ENCODE measurements around the gene PSME3.

Gene PSME3

DNA sequence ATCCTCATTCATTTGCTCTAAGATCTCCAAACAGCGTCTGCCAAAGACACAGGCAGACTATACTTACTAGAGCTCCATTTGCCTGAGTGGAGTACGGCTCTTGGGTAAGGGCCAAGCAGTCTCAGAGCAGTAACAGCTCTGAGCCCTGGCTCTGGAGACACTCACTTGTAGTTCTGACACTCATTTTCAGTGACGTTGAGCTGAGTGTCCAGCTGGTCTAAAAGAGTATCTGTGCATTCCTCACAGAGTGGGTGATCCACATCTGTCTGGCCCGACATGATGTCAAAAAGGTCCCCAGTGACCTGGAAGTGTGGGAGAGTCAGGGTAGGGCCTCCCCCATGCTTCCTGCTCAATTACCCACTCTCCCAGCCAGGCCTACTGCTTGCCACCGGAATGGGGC lies 14.8 kb upstream of the PSME3 start:
- DNase-seq = peak; percentile 38

DNA sequence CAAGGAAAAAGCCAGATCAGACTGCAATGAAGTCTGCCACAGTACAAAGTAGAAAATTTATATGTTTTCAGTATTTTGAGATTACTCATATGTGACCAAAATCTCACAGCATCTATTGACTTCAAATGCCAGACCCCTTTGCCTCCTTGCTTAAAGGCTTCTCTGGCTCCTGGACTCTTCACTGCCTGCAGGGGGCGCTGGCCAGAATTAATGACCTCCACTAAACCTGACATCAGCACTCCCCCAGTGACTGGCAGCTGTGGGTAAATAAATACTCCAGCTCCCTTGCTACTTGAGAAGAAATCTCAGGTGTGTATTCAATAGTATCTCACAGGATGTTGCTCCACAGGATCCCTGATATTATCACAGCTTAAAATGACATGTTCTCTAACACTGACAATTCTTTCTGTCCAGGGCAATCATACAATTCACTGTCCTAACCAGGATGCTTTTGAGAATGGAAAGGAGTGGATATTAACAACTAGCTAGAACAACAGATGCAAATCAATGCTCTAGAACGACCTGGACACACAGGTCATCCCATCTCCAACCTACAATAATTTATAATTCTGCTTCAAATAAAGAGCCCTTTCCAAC lies 13.2 kb upstream of the PSME3 start:
- peak; percentile 55 for DNase-seq

DNA sequence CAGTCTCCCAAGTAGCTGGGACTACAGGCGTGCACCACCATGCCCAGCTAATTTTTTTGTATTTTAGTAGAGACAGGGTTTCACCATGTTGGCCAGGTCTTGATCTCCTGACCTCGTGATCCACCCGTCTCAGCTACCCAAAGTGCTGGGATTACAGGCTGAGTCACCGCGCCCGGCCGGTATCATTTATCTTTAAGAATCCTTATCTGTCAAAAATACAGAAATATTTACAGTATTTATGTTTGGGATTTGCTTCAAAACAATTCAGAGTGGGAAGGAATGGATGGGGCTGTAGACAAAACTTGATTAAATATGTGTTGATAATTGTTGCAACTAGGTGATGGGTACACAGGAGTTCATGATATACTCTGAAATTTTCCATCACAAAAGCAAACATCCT lies 12.0 kb upstream of the PSME3 start:
- no peak for DNase-seq

DNA sequence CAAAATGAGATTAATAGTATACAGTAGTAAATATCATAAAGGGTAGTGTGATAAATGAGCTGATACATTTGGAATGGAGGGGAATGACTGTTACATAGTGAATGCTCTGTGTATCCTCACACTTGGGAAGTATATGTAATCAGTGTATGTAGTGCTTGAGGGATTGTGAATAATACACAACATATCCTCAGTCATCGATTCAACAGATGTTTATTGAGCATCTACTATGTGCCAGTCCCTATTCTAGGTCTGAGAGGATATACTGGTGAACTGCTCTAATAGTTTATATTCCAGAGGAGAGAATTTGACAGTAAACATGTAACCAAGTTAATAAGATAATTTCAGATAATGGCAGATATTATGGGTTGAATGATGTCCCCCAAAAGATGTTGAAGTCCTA lies 5.7 kb upstream of the PSME3 start:
- no peak for DNase-seq

DNA sequence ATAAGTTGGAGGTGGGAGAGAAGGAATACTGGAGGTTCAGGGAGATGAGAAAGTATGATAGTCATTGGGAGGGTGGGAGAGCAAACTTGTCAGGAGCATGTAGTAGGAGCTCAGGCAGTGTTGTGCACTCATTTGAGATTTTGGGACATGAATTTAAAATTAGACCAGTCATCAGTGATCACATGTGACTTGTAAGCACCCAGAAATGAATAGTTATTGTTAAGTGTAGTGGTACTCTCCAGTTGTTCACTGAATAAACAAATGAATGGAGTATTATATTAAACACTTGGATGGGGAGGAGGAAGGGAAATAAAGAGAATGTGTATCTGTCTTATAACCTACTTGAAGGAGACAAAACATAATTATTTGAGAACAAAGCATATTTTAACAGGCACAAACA lies 2.2 kb upstream of the PSME3 start:
- DNase-seq = no peak

DNA sequence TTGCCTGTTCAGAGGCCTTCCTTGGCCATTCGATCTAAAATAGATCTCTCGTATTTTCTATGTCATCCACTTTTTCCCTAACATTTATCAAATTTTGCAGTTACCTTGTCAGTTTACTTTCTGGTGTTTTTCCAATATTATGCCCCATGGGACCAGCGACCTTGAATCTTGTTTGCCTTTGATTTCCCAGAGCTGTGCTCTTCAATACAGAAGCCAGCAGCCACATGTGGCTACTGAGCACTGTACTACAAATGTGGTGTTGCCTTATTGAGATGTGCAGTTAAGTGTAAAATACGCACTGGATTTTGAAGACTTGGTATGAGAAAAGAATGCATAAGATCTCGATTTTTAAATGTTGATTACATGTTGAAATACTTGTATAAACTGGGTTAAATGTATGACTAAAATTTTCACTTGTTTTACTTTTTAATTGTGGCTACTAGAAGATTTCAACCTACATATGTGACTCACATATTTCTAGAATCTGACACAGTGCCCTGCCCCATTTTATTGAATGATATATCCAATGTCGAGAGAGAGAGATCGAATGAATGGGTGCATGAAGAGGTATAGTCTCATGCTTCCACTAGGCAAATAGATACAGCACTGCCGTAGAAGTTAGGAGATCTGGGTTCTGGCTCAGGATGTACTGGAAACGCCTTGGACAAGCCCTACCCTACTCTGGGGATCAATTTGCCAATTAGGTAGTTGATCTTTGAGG lies 824 bp upstream of the PSME3 start:
- no peak for DNase-seq

DNA sequence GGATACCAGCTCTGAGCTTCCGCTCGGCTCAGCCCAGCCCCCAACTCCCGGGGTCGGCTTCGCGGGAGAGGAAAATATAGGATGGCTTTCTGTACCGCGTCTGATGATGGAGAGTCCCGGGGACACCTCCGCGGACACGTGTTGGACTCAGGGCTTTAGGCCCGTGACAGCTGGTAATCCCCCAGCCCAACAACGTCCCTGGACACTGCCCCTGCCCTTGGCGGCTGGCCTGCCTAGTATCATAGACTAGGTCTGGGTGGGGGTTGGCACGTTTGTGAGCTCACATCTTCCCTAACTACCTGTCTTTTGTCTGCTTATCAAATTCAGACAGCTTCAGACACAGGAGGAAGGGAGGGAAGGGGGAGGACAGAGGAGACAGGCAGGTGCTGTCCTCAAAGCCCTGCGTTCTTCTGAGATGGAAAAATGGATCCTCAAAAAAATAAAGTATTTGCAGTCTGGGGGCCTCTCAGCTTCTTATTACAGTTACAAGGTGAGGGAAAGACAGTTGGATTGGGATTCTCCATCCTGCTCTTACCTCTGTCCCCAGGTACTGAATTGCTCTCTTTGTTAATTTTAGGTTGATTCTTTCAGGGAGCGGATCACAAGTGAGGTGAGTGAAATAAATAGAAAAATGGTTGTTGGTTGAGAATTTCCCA lies 698 bp downstream of the PSME3 start:
- peak; percentile 20 for DNase-seq

DNA sequence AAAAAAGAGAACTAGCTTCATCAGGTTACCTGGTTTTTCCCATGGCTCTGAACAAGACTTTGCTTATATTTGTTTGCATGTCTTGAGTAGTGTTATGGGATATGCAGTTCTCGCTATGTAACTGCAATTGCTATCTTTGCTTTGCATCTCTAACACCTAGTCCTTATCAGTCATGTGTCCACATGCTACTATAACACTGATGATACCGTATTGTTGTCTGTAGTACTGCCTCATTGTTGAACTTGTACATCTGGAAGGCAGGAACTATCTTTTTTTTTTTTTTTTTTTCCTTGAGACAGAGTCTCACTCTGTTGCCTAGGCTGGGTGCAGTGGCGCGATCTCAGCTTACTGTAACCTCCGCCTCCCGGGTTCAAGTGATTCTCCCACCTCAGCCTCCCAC lies 2.5 kb downstream of the PSME3 start:
- DNase-seq = no peak

DNA sequence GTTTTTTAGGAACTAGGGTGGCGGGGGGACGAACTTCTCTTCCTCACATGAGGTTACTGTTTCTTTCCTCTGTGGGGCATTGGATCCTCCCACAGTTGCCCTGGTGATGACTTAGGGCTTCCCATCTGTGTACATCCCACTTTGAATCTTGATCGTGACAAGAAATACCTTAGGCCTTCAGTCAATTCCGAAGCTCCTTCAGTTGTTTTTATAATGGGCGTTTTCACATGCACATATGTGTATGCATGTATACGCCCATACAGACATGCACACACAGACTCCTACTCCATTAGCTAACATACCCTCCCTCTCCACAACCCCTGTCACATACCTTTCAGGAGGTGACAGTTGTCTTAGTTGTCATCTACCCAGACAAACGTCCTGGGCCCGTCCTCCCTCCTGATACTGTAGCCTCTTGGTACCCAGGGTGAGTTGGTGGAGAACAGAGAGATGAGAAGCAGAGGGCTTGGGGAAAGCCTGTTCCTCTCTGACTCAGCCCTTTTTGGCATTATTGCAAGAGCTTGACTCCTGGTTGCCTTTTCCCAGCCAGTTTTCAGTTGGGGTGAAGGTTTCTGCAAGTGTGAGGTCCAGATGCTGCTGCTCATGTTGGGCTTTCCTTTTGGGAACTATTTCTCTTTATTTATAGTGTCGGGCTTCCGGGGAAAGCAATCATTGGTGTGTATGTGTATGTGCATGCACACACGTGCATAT lies 8.9 kb downstream of the PSME3 start:
- no peak for DNase-seq

DNA sequence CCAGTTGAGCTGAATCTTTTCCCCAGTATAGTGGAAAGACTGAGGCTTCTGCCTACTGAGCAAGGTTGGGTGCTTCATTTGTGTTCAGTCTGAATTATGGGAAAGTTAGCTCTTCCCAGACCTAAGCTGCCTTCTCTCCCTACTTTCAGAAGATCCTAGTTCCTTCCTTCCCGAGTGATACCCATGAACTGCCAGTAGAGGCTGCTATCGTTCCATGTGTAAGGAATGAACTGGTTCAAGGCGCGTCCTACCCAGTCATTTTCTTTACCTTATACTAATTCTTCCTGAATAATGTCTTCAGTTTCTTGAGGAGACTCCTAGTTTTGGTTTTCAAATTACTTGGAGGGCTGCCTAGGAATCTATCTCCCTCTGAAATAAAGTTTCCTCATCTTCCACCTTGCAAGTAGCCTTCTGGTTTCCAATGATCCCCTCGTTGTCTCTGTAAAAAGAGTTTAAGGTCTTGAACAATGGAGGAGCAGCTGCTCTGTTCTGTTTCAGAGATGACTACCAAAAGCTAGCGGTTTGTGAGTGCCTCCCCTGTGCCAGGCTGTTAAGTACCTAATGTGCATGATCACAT lies 10.2 kb downstream of the PSME3 start:
- DNase-seq = peak; percentile 55

DNA sequence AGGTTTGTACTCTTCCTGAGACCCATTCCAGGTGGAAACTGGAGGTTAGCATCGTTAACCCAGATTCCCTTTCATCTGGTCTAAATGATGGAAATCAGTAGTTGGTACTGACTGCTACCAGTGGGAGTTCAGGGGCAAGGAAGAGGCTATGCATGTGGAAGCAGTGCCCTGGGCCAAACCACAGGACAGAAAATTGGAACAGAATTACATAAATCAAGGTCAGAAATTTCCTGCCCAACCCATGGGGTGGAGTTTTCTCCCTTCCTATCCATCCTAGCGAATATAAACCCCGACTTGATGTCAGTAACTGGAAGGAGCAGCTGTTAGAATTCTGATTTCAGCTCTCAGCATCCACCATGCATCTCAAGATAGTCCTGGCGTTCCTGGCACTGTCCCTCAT lies 11.1 kb downstream of the PSME3 start, which contains the start of gene AOC2:
Gene AOC2, plus strand, starts transcription at position 310 of the 400 bp plus-strand sequence. Its CDS starts 47 bp downstream, at position 357.
- DNase-seq = no peak

DNA sequence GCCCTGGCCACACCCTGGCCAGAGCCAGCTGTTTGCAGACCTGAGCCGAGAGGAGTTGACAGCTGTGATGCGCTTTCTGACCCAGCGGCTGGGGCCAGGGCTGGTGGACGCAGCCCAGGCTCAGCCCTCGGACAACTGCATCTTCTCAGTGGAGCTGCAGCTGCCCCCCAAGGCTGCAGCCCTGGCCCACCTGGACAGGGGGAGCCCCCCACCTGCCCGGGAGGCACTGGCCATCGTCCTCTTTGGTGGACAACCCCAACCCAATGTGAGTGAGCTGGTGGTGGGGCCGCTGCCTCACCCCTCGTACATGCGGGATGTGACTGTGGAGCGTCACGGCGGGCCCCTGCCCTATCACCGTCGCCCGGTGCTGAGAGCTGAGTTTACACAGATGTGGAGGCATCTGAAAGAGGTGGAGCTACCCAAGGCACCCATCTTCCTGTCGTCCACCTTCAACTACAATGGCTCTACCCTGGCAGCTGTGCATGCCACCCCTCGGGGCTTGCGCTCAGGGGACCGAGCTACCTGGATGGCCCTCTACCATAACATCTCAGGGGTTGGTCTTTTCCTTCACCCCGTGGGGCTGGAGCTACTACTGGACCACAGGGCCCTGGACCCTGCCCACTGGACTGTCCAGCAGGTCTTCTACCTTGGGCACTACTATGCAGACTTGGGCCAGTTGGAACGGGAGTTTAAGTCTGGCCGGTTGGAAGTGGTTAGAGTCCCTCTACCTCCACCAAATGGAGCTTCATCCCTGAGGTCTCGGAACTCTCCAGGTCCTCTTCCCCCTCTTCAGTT lies 11.8 kb downstream of the PSME3 start:
- no peak for DNase-seq

DNA sequence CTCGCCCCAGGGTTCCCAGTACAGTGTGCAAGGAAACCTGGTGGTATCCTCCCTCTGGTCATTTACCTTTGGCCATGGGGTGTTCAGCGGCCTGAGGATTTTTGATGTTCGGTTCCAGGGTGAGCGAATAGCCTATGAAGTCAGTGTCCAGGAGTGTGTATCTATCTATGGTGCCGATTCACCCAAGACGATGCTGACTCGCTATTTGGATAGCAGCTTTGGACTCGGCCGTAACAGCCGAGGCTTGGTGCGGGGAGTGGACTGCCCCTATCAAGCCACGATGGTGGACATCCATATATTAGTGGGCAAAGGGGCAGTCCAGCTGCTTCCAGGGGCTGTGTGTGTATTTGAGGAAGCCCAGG lies 12.3 kb downstream of the PSME3 start:
- DNase-seq = no peak

DNA sequence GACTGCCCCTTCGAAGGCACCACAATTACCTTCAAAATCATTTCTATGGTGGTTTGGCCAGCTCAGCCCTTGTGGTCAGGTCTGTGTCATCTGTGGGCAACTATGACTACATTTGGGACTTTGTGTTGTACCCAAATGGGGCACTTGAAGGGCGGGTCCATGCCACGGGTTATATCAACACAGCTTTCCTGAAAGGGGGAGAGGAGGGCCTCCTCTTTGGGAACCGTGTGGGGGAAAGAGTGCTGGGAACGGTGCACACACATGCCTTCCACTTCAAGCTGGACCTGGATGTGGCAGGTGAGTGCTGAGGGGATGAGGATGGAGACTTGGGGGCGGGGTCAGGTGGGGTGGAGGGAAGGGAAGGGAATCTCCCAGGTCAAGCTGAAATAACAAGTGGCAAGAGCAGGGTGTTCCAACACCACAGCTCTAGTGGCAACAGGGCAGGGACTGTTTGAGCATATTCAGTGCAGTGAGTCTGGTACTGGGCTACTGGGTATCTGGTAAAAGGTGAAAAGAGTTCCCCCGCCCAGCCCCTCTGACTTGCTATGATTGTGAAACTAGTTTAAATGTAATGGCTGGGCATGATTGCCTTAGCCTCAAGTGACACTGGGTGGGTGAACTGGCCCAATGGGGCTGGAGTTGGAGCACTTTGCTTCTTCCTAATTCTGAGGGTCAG lies 12.9 kb downstream of the PSME3 start:
- DNase-seq = no peak

DNA sequence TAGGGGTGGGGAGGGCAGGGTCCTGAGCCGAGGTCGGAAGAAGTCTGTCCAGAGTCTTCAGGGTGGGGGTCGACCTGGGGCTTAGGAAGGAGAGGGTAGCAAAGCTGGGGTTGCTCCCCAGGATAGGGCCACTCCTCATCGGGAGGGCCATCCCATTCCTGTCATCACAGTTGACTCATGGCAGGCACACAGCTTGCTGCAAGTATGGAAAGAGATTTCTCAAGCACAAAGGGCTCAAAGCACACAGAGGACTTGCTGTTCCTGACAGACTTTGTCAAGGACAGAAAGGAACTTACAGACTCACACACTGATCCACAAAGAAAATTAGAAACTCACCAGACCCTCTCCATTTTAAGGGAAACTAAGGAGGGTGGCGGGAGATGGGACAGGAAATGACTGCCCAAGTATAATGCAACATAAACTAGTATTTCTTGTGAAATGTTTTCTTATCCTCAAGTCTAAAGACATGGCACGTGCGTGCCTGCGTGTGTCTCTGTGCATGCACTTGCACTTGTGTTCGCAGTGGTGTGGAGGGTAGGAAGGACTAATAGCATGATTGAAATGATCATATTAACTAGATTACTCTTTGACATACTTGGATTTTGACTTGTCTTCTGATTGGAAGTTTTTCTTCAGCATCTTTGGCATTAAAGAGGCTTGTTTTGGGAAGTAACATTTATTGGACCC lies 13.5 kb downstream of the PSME3 start:
- peak; percentile 22 for DNase-seq

DNA sequence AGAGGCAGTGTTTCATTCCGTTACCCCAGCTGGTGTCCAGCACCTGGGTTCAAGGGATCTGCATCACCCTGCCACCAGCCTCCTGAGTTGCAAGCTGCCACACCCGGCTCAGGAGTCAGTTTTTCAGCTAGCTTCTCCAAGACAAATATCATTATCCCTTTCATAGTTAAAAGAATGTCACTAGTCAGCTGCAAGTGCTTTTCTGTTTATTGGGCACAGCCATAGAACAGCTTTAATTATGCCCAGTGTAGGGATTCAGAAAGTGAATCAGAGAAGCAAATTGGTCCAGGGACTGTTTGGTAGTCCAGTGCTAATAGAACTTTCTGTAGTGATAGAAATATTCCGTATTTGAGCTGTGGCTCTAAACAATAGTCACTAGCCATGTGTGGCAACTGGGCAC lies 14.9 kb downstream of the PSME3 start:
- no peak for DNase-seq

DNA sequence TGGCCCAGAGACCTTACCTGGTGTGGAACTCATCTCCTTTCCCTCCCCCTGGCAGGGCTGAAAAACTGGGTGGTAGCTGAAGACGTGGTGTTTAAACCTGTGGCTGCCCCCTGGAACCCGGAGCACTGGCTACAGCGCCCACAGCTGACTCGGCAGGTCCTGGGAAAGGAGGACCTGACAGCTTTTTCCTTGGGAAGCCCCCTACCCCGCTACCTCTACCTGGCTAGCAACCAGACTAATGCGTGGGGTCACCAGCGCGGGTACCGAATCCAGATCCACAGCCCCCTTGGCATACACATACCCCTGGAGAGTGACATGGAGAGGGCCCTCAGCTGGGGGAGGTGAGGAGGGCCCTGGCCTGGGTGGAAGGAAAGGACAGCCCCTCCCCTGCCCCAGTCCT lies 15.8 kb downstream of the PSME3 start:
- no peak for DNase-seq

DNA sequence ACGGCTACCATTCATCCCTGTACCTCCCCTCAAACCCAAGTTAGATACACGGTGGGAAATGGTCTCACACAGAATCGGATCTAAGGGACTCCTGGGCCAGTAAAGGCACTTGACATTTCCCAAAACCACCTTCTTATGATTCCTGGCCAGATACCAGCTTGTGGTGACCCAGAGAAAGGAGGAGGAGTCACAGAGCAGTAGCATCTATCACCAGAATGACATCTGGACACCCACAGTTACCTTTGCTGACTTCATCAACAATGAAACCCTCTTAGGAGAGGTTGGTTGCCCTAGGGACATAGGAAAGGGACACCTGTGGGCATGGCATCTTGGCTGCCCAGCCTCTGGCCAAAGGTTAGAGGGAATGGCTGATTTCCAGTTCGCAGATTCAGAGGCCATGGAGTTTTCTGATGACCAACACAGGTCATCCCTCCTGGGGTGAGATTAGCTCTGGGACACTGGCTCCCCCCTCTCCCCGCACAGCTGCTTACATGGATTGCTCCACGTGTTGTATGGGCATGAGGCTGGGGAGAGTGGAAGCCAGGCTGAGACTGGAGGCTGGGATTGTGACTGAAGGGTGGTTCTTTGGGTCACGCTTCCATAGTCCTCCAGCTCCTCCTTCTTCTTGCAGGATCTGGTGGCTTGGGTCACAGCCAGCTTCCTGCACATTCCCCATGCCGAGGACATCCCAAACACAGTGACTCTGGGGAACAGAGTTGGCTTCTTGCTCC lies 16.4 kb downstream of the PSME3 start:
- peak; percentile 17 for DNase-seq

DNA sequence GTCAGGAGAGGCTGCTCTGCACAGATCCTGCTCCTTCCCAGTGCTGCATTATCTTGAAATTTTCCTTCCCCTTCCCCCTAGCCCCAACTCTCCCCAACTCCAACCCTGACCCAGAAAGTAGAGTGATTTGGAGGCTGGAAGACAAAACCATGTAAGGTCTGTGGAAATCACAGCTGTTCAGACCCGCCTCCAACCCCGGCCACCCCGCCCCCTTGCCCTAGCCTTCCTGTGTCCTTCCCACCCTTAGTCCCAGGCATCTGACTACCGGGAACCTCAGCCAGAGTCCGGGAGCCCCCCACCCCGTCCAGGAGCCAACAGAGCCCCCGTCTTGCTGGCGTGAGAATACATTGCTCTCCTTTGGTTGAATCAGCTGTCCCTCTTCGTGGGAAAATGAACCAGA lies 17.8 kb downstream of the PSME3 start, which contains the start of gene AOC3:
Gene AOC3, plus strand, starts transcription at position 246 of the 400 bp plus-strand sequence. Its CDS starts 145 bp downstream, at position 391.
- no peak for DNase-seq
